A549 (cell line): ENCODE measurements around the gene MICOS13. TPM values are rescaled to one million over a fixed set of nuclear protein-coding genes. Genes with fewer than 3 reads are reported as not detected.

Experiments
- BHLHE40 ChIP-seq: IDR thresholded peaks from 2 replicates; pipeline ENCODE4 v1.6.1; 2012; ENCODE audit warnings: low read depth, low read length, inconsistent platforms
- CHD2 ChIP-seq: fragments of 150-350 bp; IDR thresholded peaks from 2 replicates; pipeline ENCODE4 v1.6.1; 2014; ENCODE audit warnings: low read length; ENCODE audit not compliant: partially characterized antibody
- EHF ChIP-seq: fragments of 250-450 bp; sonication (Bioruptor Pico); IDR thresholded peaks from 2 replicates; pipeline ENCODE4 v1.5.0; 2020; ENCODE audit warnings: mild to moderate bottlenecking
- EP300 ChIP-seq, 2 experiments: fragments of >200 bp; sonication (Bioruptor Twin); formaldehyde crosslinking; IDR thresholded peaks; 2 replicates in 1 of 2; 3 replicates in 1 of 2; pipeline ENCODE4 v1.6.1; 2016 to 2017
- FOSL2 ChIP-seq, 2 experiments: fragments of 450-650 bp in 1 of 2; fragments of >200 bp in 1 of 2; sonication (Bioruptor Twin) in 1 of 2; formaldehyde crosslinking; IDR thresholded peaks; 2 replicates each; pipeline versions ENCODE4 v1.5.0 to v1.6.1; 2016 to 2020; ENCODE audit warnings: mild to moderate bottlenecking in 1 of 2, moderate library complexity in 1 of 2
- HEYL ChIP-seq: fragments of 250-450 bp; sonication (Bioruptor Pico); IDR thresholded peaks from 2 replicates; pipeline ENCODE4 v1.8.0; 2021; ENCODE audit warnings: mild to moderate bottlenecking, moderate library complexity
- HOXA7 ChIP-seq: fragments of 250-450 bp; sonication (Bioruptor Pico); IDR thresholded peaks from 2 replicates; pipeline ENCODE4 v1.5.0; 2020; ENCODE audit warnings: mild to moderate bottlenecking, moderate library complexity
- HOXB13 ChIP-seq: fragments of 250-450 bp; sonication (Bioruptor Pico); IDR thresholded peaks from 2 replicates; pipeline ENCODE4 v1.5.0; 2020; ENCODE audit warnings: low read depth, mild to moderate bottlenecking, moderate library complexity
- JUN ChIP-seq, 2 experiments: fragments of >200 bp; sonication (Bioruptor Twin); formaldehyde crosslinking; IDR thresholded peaks; 2 replicates in 1 of 2; 3 replicates in 1 of 2; pipeline ENCODE4 v1.6.1; 2016 to 2017
- MYC ChIP-seq: IDR thresholded peaks from 2 replicates; pipeline ENCODE4 v1.6.1; 2012; ENCODE audit warnings: mild to moderate bottlenecking, inconsistent platforms, low read length, improper control_type of control experiment, borderline replicate concordance
- POLR2AphosphoS2 ChIP-seq: conservative IDR thresholded peaks from 2 replicates; pipeline ENCODE4 v1.6.1; 2012; ENCODE audit warnings: low read length, improper control_type of control experiment, inconsistent platforms
- RCOR1 ChIP-seq: fragments of 150-350 bp; IDR thresholded peaks from 2 replicates; pipeline ENCODE4 v1.6.1; 2014; ENCODE audit warnings: antibody characterized with exemption, low read length, low read depth
- SMC3 ChIP-seq: fragments of >200 bp; sonication (Bioruptor Twin); formaldehyde crosslinking; IDR thresholded peaks from 3 replicates; pipeline ENCODE4 v1.6.1; 2018; ENCODE audit warnings: inconsistent platforms
- SREBF2 ChIP-seq: fragments of 450-650 bp; IDR thresholded peaks from 2 replicates; pipeline ENCODE4 v1.6.1; 2014; ENCODE audit warnings: mild to moderate bottlenecking, moderate library complexity
- TFCP2L1 ChIP-seq: fragments of 250-450 bp; sonication (Bioruptor Pico); IDR thresholded peaks from 2 replicates; pipeline ENCODE4 v1.5.0; 2021; ENCODE audit warnings: mild to moderate bottlenecking
- ZC3H11A ChIP-seq: fragments of 450-650 bp; IDR thresholded peaks from 2 replicates; pipeline ENCODE4 v1.6.1; 2014; ENCODE audit warnings: antibody characterized with exemption, mild to moderate bottlenecking
- ZFP36 ChIP-seq: fragments of 450-650 bp; IDR thresholded peaks from 2 replicates; pipeline ENCODE4 v1.6.1; 2014; ENCODE audit warnings: borderline replicate concordance; ENCODE audit not compliant: partially characterized antibody
- polyA plus RNA-seq, 4 experiments: library from polyadenylated mRNA; depleted of rRNA in 3 of 4; stranded (reverse); fragments of >200 nt; fragmentation: RNase III in 1 of 4; extraction: RNeasy Plus Mini Kit Qiagen cat#74134 plus additional on column Dnase treatment in 1 of 4; gene quantifications; 2 replicates in 3 of 4; 3 replicates in 1 of 4; pipeline ENCODE4 v1.2.3, GENCODE V29; 2011 to 2017
- TF ChIP-seq, protein P1 (sequence below): fragments of 250-450 bp; sonication (Bioruptor Pico); IDR thresholded peaks from 2 replicates; pipeline ENCODE4 v1.5.0; 2021; ENCODE audit warnings: mild to moderate bottlenecking, moderate library complexity, borderline replicate concordance
- TF ChIP-seq, protein P2 (sequence below): fragments of >200 bp; sonication (Bioruptor Twin); formaldehyde crosslinking; IDR thresholded peaks from 2 replicates; pipeline ENCODE4 v1.6.1; 2016
- TF ChIP-seq, protein P3 (sequence below): fragments of 250-450 bp; sonication (Bioruptor Pico); IDR thresholded peaks from 2 replicates; pipeline ENCODE4 v1.5.0; 2020; ENCODE audit warnings: low read depth, mild to moderate bottlenecking, moderate library complexity
- TF ChIP-seq, protein P4 (sequence below): fragments of 150-350 bp; IDR thresholded peaks from 2 replicates; pipeline ENCODE4 v1.6.1; 2014; ENCODE audit warnings: low read depth, mild to moderate bottlenecking, low read length
- TF ChIP-seq, protein P5 (sequence below): fragments of >200 bp; sonication (Bioruptor Twin); formaldehyde crosslinking; IDR thresholded peaks from 3 replicates; pipeline ENCODE4 v1.5.1; 2016
- TF ChIP-seq, protein P6 (sequence below): IDR thresholded peaks from 2 replicates; pipeline ENCODE4 v1.6.1; 2012; ENCODE audit warnings: low read depth, borderline replicate concordance
- TF ChIP-seq, protein P7 (sequence below): fragments of 450-650 bp; IDR thresholded peaks from 2 replicates; pipeline ENCODE4 v1.6.1; 2014; ENCODE audit warnings: antibody characterized with exemption

Gene MICOS13
- polyA plus RNA-seq, 2 of the 4 experiments (the other 2 are of a cell fraction): 20.5 to 48.8 TPM

DNA sequence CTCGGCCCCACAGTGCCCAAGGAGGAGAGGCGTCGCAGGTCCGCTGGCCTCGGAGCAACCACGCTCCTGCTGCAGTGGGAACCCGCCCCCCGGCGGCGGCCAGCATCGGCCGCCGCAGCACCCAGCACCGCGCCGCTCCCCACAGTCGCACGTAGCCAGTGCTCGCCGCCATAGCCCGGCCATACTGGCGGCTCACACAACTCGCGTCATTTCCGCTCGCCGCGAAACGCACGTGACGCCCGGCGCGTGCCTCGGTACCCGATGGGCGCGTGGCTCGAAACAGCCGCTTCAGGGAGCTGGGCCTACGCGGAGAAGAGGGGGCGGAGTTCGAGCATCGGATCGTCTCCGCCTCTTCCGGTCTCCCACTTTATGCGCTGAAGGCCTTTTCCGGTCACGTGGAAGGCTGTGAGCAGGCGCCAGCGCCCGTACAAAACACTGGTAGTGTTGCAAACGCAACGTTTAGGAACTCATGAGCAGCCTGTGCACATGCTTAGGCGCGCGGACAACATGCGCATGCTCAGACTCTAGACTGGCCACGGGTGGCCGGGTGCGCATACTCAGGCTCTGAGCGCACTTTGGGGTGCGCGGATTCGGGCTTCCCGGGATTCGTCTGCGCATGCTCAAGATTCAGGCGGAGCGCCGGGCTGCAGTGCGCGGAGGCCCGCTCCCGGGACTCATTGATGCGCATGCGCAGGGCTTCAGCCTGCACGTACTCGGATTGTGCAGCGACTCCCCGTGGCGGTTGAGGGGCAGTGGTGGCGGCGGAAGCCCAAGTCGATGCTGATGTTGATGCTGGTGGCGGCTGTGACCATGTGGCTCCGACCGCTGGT lies 39.9 kb upstream of the MICOS13 start, which contains the start of the genes CATSPERD and LONP1 (continued):
- TF ChIP-seq, protein P1, sequence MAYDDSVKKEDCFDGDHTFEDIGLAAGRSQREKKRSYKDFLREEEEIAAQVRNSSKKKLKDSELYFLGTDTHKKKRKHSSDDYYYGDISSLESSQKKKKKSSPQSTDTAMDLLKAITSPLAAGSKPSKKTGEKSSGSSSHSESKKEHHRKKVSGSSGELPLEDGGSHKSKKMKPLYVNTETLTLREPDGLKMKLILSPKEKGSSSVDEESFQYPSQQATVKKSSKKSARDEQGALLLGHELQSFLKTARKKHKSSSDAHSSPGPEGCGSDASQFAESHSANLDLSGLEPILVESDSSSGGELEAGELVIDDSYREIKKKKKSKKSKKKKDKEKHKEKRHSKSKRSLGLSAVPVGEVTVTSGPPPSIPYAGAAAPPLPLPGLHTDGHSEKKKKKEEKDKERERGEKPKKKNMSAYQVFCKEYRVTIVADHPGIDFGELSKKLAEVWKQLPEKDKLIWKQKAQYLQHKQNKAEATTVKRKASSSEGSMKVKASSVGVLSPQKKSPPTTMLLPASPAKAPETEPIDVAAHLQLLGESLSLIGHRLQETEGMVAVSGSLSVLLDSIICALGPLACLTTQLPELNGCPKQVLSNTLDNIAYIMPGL (CRISPR knock-in tag): no peak
- TF ChIP-seq TFCP2L1 (CRISPR knock-in tag) (no peak), CHD2 (no peak), BHLHE40 (peak; percentile 97), JUN (IDR thresholded peaks at IDR 0.05) (peak; percentile 61 to 79; a peak in 3 of 5 replicates), RCOR1 (no peak), HOXA7 (CRISPR knock-in tag) (no peak), FOSL2 (IDR thresholded peaks at IDR 0.05) (no peak), FOSL2 (CRISPR knock-in tag; IDR thresholded peaks at IDR 0.05) (no peak), SMC3 (0 out of 3 replicates have a peak, but pooled peaks have one; percentile 13), HOXB13 (CRISPR knock-in tag) (no peak), POLR2AphosphoS2 (no peak), SREBF2 (no peak), ZFP36 (no peak), MYC (peak; percentile 93), HEYL (no peak), ZC3H11A (no peak), EHF (CRISPR knock-in tag) (no peak), EP300 (IDR thresholded peaks at IDR 0.05) (no peak)
- TF ChIP-seq, protein P2, sequence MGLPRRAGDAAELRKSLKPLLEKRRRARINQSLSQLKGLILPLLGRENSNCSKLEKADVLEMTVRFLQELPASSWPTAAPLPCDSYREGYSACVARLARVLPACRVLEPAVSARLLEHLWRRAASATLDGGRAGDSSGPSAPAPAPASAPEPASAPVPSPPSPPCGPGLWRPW: no peak
- TF ChIP-seq, protein P3, sequence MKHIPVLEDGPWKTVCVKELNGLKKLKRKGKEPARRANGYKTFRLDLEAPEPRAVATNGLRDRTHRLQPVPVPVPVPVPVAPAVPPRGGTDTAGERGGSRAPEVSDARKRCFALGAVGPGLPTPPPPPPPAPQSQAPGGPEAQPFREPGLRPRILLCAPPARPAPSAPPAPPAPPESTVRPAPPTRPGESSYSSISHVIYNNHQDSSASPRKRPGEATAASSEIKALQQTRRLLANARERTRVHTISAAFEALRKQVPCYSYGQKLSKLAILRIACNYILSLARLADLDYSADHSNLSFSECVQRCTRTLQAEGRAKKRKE (CRISPR knock-in tag): no peak
- TF ChIP-seq, protein P4, sequence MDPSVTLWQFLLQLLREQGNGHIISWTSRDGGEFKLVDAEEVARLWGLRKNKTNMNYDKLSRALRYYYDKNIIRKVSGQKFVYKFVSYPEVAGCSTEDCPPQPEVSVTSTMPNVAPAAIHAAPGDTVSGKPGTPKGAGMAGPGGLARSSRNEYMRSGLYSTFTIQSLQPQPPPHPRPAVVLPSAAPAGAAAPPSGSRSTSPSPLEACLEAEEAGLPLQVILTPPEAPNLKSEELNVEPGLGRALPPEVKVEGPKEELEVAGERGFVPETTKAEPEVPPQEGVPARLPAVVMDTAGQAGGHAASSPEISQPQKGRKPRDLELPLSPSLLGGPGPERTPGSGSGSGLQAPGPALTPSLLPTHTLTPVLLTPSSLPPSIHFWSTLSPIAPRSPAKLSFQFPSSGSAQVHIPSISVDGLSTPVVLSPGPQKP: no peak
- TF ChIP-seq, protein P5, sequence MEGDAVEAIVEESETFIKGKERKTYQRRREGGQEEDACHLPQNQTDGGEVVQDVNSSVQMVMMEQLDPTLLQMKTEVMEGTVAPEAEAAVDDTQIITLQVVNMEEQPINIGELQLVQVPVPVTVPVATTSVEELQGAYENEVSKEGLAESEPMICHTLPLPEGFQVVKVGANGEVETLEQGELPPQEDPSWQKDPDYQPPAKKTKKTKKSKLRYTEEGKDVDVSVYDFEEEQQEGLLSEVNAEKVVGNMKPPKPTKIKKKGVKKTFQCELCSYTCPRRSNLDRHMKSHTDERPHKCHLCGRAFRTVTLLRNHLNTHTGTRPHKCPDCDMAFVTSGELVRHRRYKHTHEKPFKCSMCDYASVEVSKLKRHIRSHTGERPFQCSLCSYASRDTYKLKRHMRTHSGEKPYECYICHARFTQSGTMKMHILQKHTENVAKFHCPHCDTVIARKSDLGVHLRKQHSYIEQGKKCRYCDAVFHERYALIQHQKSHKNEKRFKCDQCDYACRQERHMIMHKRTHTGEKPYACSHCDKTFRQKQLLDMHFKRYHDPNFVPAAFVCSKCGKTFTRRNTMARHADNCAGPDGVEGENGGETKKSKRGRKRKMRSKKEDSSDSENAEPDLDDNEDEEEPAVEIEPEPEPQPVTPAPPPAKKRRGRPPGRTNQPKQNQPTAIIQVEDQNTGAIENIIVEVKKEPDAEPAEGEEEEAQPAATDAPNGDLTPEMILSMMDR: peak; percentile 69
- TF ChIP-seq, protein P6, sequence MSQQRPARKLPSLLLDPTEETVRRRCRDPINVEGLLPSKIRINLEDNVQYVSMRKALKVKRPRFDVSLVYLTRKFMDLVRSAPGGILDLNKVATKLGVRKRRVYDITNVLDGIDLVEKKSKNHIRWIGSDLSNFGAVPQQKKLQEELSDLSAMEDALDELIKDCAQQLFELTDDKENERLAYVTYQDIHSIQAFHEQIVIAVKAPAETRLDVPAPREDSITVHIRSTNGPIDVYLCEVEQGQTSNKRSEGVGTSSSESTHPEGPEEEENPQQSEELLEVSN: peak; percentile 75
- TF ChIP-seq, protein P7, sequence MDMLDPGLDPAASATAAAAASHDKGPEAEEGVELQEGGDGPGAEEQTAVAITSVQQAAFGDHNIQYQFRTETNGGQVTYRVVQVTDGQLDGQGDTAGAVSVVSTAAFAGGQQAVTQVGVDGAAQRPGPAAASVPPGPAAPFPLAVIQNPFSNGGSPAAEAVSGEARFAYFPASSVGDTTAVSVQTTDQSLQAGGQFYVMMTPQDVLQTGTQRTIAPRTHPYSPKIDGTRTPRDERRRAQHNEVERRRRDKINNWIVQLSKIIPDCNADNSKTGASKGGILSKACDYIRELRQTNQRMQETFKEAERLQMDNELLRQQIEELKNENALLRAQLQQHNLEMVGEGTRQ: peak; percentile 98
- TF ChIP-seq, all 56 proteins: peak for 13
